Hepatocyte (in vitro differentiated cells): Measurements from ENCODE around the gene ETV6.

ENCODE experiments used
- CTCF ChIP-seq: fragments of 200-600 bp; sonication (generic); IDR thresholded peaks from 2 replicates; pipeline ENCODE4 v1.5.1; 2016; ENCODE audit warnings: antibody characterized with exemption, mild to moderate bottlenecking; ENCODE audit not compliant: poor library complexity
- EZH2phosphoT487 ChIP-seq: fragments of 200-600 bp; sonication (generic); IDR thresholded peaks from one replicate; pipeline ENCODE4 v1.6.1; 2018; ENCODE audit warnings: antibody characterized with exemption, mild to moderate bottlenecking, low read depth, moderate library complexity; ENCODE audit not compliant: unreplicated experiment, severe bottlenecking

- TF ChIP-seq CTCF (no peak), EZH2phosphoT487 (no peak)
Measured at GRCh38 chr12:11711651-11712327, 62.3 kb downstream of the ETV6 start.
